Measurements from ENCODE around the gene CUL3.
"Not testable (repeated sequence)": the region's sequence is repeated elsewhere in the genome, so short reads cannot be mapped to it uniquely, and the experiment has no call there.

The CUL3 gene

GRCh38 chr2:224485081-224486014 lies 99.8 kb downstream of the CUL3 start:
- in situ Hi-C loops (cut with MboI; ENCODE audit: low sequenced_read_pairs): not testable (repeated sequence)

- in situ Hi-C loops (cut with MboI; ENCODE audit: low sequenced_read_pairs): no loop called here
Observed at GRCh38 chr2:224479826-224480225, 105.3 kb downstream of the CUL3 start.

- in situ Hi-C loops (cut with MboI; ENCODE audit: low sequenced_read_pairs): no loop called here
Observed at GRCh38 chr2:224472827-224473226, 112.3 kb downstream of the CUL3 start.

- in situ Hi-C loops (cut with MboI; ENCODE audit: low sequenced_read_pairs): no loop called here
Observed at GRCh38 chr2:224472137-224472536, 113.0 kb downstream of the CUL3 start.

- in situ Hi-C loops (cut with MboI; ENCODE audit: low sequenced_read_pairs): no loop called here
Observed at GRCh38 chr2:224469374-224469964, 115.7 kb downstream of the CUL3 start.

GRCh38 chr2:224466304-224466895 lies 118.8 kb downstream of the CUL3 start:
- in situ Hi-C loops (cut with MboI; ENCODE audit: low sequenced_read_pairs): no loop called here

GRCh38 chr2:224461391-224461790 lies 123.8 kb downstream of the CUL3 start:
- in situ Hi-C loops (cut with MboI; ENCODE audit: low sequenced_read_pairs): no loop called here

GRCh38 chr2:224457408-224458096 lies 127.6 kb downstream of the CUL3 start:
- in situ Hi-C loops (cut with MboI; ENCODE audit: low sequenced_read_pairs): no loop called here

GRCh38 chr2:224453892-224454291 lies 131.3 kb downstream of the CUL3 start:
- in situ Hi-C loops (cut with MboI; ENCODE audit: low sequenced_read_pairs): no loop called here

- in situ Hi-C loops (cut with MboI; ENCODE audit: low sequenced_read_pairs): no loop called here
Observed at GRCh38 chr2:224449212-224450147, 135.7 kb downstream of the CUL3 start.

- in situ Hi-C loops (cut with MboI; ENCODE audit: low sequenced_read_pairs): no loop called here
Observed at GRCh38 chr2:224448236-224448635, 136.9 kb downstream of the CUL3 start.

GRCh38 chr2:224444783-224445182 lies 140.4 kb downstream of the CUL3 start:
- in situ Hi-C loops (cut with MboI; ENCODE audit: low sequenced_read_pairs): no loop called here

- in situ Hi-C loops (cut with MboI; ENCODE audit: low sequenced_read_pairs): no loop called here
Observed at GRCh38 chr2:224444021-224444420, 141.1 kb downstream of the CUL3 start.

GRCh38 chr2:224442071-224442967 lies 142.8 kb downstream of the CUL3 start:
- in situ Hi-C loops (cut with MboI; ENCODE audit: low sequenced_read_pairs): no loop called here

- in situ Hi-C loops (cut with MboI; ENCODE audit: low sequenced_read_pairs): no loop called here
Observed at GRCh38 chr2:224440988-224441387, 144.2 kb downstream of the CUL3 start.

GRCh38 chr2:224438726-224439125 lies 146.4 kb downstream of the CUL3 start:
- in situ Hi-C loops (cut with MboI; ENCODE audit: low sequenced_read_pairs): no loop called here

GRCh38 chr2:224436634-224437033 lies 148.5 kb downstream of the CUL3 start:
- in situ Hi-C loops (cut with MboI; ENCODE audit: low sequenced_read_pairs): no loop called here

- in situ Hi-C loops (cut with MboI; ENCODE audit: low sequenced_read_pairs): no loop called here
Observed at GRCh38 chr2:224434618-224435017, 150.5 kb downstream of the CUL3 start.

GRCh38 chr2:224433442-224433841 lies 151.7 kb downstream of the CUL3 start:
- in situ Hi-C loops (cut with MboI; ENCODE audit: low sequenced_read_pairs): no loop called here

Data from hTERT RPE-1 (cell line).